Occipital lobe (tissue), 2 donors: Measurements from ENCODE around the gene LMAN2L. TPM values are rescaled to one million over a fixed set of nuclear protein-coding genes. Genes with fewer than 3 reads are reported as not detected.

Source experiments
- DNase-seq: peaks from one replicate; lab custom pipeline; 2025; lab: John Stamatoyannopoulos, UW
- total RNA-seq: library from RNA; depleted of rRNA; stranded (reverse); fragments of >200 nt; gene quantifications from one replicate; pipeline ENCODE4 v1.2.3, GENCODE V29; 2014

LMAN2L gene
- total RNA-seq, 1 donor from 2014 or later, result 21.7 TPM

DNA sequence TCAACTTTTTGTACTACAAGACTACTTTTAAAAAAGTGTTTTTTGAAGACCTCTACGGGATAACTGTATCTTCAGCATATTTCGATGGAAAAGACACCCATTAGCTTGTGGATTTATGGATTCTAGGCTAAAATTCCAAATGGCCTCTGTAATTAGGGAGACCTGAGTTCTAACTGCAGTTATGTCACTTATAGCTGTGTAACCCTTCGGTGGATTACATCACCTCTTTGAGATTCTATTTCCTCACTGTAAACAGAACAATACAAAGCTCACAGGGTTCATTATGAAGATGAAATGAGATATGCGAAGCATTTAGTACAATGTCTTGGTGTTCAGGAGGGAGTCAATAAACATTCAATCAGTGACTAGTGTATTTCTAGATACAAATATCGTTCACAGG, 24.2 kb downstream of the LMAN2L start:
- no peak for DNase-seq

DNA sequence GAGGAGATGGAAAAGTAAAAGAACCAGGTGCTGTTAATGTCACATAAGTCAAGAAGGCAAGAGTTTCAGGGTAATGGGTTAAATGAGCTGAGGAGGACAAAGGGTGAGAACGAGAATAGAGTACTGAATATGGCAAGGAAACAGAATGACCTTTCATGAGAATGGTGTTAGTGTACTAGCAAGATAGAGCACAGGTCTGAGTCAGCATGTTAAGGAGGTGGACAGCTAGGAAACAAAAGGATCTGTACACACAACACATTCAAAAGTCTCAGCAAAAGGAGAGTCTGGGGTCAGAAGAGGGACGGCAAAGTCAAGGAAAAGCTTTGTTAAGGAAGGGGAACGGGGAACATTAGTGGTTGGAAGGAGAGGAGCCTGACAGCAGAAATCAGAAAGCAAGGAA, 28.9 kb downstream of the LMAN2L start:
- DNase-seq, result no peak

DNA sequence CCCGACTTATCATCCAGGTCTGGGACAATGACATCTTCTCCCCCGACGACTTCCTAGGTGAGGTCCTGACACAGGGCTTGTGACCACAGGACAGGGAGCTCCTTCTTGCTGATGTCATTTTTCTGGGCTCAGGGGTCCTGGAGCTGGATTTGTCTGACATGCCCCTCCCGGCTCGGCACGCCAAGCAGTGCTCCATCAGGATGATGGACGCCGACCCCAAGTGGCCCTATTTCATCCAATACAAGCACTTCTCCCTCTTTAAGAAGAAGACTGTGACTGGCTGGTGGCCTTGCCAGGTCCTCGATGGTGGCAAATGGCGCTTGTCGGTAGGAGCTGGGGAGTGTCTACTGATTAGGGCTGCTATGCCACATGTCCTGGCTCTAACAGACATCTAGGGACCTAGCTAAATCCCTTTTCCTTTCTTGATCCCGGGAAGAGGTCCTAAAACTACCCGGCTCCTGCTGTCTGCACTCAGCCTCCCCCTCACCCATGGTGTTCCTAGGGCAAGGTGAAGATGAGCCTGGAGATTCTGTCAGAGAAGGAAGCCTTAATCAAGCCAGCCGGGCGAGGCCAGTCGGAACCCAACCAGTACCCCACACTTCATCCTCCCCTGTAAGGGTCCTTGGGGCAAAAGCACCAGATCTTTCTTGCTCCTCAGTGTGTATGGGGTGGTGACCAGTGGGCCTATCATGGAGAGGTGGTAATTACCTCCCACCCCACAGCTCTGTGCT, 36.7 kb downstream of the LMAN2L start:
- DNase-seq, result no peak

DNA sequence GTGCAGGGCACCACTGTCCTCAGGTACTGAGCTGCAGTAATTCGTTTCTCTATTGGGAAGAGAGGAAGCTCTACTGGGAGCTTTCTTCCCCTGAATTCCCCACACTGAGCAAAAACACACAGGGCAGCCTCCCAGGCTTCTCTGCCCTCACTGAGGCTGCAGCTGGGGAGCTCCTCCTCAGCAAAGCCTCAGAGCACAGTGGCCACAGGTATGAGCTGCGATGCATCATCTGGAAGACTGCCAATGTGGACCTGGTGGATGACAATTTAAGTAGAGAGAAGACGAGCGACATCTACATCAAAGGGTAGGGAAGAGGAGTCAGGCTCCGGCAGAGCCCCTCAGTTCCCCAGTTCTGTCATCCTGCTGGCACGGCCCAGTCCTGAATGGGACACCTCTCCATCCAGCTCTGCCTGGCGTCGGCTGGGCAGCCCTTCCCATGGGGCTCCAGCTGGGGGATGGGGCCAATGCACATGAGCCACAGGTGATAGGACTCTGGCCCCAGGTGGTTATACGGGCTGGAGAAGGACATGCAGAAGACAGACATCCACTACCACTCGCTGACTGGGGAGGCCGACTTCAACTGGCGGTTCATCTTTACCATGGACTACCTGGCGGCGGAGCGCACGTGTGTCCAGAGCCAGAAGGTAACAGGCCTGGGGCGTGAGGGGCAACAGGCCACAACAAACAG, 37.6 kb downstream of the LMAN2L start:
- DNase-seq, result no peak

DNA sequence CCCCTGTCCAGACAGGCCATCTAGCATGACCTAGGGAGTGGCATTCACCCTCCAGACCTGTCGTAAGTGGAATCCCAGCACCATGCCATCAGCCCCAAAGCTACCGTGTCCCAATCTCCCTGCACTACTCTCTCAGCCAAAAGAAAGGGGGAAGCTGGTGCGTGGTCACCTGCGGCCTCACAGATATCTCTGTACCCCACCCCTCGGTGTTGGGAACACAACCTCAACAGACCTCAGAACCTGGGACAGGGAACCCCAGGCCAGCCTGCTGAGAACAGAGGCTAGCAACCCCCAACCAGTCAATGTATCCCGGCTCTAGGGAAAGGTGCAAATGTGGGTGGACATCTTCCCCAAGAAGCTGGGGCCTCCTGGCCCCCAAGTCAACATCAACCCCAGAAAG, 38.2 kb downstream of the LMAN2L start:
- DNase-seq, result no peak

DNA sequence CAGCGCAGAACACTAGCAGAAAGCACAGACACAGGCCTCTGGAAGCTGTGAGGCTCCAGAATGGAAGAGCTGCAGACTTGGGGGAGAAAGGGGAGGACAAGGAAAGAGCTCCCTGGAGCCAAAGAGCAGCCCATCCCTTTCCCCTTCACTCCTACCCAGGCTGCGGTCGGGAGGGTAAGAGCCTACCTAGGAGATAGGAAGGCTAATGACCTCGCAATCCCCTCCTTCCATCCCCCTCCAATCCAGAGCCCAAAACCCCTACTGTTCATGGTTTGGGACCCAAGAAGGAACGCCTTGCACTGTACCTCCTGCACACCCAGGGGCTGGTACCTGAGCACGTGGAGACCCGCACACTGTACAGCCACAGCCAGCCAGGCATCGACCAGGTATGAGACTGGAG, 39.8 kb downstream of the LMAN2L start:
- no peak for DNase-seq

DNA sequence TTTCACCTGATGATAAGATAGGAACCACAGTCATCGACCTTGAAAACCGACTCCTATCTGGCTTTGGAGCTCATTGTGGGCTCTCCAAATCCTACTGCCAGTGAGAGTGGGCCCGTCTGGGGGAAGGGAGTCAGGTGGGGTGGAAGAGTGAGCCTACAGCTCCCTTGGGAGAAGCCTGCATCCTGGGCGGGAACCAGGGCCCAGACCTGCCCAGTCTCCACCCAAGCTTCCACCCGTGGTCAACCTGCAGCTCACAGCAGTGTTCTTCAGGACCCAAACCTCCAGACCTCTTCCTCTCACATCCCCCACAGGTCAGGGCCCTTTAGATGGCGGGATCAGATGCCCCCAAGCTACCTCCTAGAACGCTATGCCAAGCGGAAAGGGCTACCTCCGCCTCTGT, 40.2 kb downstream of the LMAN2L start:
- DNase-seq, result no peak

DNA sequence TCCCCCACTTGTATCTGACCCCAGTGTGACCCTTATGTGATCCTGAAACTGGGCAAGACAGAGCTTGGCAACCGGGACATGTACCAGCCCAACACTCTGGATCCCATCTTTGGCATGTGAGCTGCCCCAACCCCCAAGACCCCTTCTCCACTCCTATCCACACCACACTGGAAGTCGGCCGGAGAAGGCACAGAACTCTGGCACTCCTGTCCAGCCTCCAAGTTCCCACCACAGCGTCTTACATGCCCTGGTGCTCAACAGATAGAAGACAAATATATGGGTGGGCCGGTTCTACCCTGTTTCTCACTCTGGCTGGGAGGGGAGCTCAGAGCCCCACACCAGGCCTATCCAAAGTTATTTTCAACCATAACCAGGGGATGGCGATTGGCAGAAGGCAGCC, 40.8 kb downstream of the LMAN2L start:
- DNase-seq, result no peak

DNA sequence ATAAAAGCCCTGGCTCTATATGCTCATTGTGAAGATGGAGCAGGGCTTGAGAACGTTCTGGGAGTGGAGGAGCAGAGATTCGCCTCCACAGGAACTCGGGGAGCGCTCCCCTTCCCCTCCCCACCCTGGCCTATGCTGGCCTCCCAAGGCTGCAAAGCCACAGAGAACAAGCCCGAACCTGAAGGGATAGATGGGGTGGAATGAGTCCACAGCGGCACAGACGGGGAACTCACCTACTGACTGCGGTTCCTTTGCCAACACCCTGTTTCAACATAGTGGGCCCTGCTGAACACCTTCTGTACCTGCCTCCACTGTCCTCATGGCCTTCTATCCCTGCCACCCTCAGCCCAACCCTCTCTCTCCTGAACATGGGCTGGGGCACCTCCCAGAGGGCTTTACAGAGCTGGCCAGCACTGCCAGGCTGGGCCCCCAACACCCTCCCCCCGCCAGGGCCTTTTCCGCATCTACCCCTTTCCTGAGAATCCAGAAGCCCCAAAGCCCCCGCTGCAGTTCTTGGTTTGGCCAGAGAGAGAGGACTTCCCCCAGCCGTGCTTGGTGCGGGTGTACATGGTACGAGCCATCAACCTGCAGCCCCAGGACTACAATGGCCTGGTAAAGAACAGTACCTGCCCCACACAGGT, 41.5 kb downstream of the LMAN2L start:
- DNase-seq, result no peak

DNA sequence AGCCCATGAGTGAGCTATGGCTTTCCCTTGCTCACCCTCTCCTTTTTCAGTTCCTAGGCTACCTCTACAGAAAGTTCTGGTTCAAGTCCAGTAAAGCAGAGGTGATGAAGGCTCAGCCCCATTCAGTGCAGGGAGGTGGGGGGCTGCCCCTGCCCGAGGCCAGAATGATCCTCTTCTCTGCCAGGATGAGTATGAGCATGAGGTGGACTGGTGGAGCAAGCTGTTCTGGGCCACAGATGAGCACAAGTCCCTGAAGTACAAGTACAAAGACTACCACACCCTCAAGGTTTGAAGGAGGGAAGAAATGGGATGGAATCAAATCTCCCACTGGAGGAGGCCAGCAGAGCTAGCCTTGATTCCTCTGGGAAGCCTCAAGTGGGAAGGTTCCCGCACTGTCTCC, 42.4 kb downstream of the LMAN2L start:
- no peak for DNase-seq

DNA sequence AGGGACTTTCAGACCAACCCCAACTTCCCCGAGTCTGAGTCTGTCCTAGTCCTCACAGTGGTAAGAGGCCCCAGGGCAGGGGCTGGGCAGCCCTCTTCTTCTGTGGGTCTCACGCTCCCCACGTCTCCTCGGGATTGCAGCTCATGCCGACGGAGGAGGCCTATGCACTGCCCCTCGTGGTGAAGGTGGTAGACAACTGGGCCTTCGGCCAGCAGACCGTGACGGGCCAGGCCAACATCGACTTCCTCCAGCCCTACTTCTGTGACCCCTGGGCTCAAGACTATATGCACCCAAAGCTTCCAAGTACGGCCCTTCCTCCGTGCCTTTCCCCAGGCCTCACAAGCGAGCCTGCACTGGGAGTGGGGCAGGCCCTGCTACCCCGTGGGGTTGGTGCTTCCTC, 44.3 kb downstream of the LMAN2L start:
- DNase-seq, result no peak

DNA sequence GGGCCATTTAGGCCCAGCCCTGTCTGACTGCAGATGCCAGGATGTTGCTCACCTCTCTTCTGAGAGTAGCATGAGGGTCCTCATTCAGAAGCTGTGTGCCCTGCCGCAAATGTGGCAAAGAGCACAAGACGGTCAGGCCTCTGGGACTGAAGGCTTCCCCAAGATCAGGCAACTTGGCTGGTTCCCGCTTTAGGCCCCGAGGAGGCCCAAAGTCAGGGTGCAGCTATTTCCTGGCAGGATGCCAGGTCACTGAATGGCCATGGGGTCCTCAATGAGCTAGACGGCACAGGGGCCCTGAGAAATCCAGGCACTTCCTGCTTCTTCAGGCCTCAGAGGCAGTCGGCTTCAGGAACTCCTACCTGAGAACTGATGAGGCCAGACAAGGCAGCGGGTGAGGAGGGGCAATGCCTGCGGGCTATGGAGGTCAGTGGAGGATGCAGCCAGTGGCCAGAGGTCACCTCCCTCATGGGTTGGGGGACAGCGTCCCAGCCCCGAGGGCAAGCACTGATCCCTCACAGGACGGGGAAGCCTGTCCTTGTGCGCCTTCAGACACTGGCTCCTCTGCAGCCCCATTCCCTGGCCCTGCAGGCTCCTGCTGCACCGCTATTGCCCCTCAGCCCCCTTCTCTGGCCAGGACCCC, 44.9 kb downstream of the LMAN2L start:
- no peak for DNase-seq

DNA sequence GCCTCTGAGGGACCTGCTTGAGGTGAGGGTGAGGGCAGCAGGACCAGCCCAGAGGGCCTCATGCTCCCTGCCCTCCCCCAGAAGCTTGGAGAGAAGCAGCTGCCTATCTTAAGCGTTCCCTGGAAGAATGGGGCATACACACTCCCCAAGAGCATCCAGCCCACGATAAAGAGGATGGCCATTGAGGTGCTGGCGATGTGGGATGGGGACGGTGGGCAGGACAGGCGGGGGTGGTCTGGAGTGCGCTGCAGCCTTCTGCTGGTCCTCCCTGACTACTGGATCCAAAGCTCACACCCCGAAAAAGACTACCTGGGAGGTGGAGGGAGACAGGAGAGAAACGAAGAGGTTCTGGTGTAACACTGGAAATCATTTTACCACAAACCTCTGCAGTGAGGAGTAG, 45.6 kb downstream of the LMAN2L start:
- DNase-seq, result no peak

DNA sequence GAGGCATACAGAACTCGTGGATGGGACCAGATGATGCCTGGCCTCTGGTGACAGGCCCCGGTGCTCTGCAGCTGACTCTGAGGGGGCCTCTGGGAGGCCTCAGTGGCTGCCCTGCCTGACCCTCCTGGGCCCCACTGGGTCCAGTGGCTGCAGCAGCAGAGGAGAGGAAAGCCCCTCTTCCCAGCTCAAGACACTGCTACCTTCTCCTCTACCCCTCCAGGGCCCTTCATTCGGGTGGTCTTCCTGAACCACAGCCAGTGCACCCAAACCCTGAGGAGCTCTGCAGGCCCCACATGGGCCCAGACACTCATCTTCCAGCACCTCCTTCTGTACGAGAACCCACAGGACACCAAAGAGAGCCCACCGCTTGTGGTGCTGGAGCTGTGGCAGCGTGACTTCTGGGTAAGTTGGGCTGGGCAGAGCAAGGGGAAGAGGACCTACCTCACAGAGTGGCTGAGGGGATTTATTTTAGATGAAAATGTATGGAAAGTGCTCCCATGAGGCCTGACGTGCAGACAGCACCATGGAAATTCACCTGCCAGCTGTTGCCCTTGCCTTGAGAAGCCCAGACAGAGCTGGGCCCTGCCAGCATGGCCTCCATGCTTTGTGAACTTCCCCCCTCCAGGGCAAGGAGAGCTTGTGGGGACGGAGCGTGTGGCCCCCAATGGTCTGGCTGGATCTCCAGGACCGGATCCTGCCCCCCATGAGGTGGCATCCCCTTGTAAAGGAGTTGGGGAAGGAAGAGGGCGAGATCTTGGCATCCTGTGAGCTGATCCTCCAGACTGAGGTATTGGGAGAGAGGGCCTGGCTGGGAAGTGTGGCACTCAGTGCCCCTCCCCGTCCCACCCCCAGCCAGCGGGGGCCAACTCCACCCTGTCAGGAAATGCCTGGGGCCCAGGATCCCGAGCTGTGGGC, 46.3 kb downstream of the LMAN2L start:
- DNase-seq, result no peak

DNA sequence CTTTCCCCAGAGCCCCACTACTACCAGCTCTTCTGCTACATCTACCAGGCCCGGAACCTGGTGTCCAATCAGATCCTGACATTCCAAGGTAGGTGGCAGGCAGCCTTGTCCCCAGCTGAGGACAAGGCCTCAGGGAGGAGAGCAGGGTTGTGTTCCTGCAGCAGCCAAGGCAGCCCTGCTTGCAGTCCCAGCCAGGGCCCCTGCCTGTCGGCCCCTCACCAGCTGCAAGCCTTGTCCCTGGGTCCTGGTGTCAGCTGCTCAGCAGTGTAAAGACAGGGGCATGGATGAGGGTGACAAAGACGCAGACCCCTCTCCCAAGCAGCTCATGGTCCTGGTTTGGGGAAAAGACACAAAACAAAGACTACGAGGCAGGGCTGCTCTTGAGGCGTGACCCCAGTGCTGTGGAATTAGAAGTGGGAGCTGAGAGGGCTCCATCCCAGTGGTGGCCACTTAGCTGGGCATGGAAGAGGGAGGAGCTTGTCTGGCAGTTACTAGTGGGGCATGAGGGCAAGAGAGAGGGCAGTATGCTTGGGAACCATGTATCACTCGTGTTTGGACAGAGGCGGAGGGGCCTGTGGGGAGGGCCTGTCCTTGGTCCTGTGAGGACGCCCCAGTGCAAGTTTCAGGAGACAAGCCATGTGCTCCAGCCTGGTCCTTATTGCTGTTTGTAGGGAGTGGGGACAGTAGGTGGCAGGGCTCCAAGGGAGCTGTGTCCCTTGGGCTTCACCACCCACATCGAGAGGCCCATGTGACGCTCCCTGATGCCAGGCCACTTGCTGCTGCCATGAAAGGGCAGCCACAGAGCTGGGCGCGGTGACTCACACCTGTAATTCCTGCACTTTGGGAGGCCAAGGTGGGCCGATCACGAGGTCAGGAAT, 47.5 kb downstream of the LMAN2L start:
- no peak for DNase-seq

DNA sequence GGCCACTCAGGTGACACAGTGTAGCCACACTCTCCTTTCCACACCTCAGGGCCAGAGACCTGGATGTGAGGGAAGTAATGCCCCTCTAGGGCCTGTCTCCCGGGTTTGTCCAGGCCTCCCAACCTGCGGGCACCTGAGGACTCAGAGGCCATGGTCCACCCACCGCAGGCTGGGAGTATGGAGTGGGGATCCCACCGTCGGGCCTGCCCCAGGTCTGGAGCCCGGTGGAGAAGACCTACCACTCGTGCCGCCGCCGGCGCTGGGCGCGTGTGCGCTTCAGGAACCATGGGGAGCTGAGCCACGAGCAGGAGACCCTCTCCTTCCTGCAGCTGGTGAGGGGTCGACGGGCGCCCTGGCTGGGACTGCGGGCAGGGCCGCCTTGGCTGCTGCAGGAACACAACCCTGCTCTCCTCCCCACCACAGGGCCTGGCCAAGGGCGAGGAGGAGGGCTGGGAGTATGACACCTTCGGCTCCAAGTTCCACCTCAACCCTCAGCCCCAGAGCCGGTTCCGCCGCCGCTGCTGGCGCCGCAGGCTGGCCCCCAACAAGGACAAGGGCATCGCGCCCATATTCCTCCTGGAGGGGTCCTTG, 48.7 kb downstream of the LMAN2L start:
- DNase-seq, result no peak

DNA sequence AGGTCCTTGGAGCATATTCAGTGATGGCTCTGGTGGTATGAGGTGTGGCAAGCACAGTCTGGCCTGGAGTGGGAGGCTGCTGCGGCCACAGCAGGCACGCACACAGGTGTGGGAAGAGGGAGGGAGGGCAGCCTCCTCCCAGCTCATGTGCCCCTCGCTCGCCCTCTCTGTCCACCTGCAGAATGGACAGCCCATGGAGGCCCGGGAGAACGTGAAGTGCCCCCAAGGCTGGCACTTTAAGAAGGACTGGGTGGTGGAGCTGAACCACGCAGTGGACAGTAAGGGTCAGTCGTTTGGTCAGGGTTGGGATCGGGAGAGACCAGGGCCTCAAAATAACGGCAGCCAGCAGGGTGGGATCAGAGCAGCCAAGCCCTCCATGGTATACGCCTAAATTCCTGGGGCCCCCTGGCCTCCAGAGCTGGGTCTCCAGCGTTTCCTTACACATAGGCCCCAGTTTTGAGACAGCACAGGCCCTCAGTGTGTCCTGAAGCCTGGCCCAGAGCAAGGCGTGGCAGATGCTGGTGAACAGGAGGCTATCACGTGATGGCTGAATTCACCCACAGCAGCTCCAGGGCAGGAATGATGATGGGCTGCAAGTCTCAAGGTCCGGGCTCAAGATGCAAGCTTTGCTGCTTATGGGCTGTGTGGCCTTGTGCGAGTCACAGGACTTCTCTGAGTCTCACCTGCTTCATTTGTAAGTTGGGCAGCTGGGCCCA, 49.4 kb downstream of the LMAN2L start:
- no peak for DNase-seq

DNA sequence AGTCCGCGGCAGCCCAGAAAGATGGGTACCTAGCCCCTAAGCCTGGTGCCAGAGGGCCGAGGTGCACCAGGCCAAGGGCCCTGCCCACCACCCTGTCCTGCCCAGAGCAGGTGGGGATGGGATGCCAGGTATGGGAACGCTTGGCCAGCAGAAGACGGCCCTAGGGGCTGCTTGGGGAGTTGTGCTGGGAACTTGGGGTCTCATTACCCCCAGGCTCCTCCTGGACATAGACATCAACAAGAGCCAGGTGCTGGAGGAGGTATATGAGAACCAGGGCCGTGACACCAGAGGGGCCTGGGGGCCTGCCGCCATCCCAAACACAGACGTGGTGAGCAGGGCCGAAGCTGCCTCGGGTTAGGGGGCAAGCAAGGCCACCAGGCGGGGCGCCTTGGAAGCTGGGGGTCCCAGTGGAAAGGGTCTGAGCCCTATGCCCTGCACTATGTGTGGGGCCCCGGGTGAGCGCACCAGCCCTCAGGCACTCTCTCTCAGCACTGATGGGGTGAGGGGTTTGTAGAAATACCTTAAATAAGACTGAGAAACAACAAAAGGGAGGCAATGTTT, 50.4 kb downstream of the LMAN2L start:
- DNase-seq, result no peak
